22Rv1 (cell line): ENCODE data around the gene CCDC91.
A peak's percentile ranks its signal among the peaks of the same experiment; 100 is the strongest.

ENCODE experiments used
- H3K27ac ChIP-seq: fragments of 450-650 bp; 2 replicates; pipeline ENCODE4 v1.5.1; 2017
- CTCF ChIP-seq: fragments of 450-650 bp; IDR thresholded peaks from 2 replicates; pipeline ENCODE4 v1.5.1; 2017; ENCODE audit warnings: mild to moderate bottlenecking
- ZFX ChIP-seq: fragments of 450-650 bp; IDR thresholded peaks from 2 replicates; pipeline ENCODE4 v1.6.1; 2017; ENCODE audit warnings: antibody characterized with exemption, borderline replicate concordance

CCDC91 gene

GRCh38 chr12:28190321-28191050 lies at the start of gene CCDC91:
Gene CCDC91 (plus strand): TSS chr12:28190456. CDS start chr12:28257216, 66,760 bp downstream.
- TF ChIP-seq CTCF: peak; percentile 21; the same call in 1 of the 2 replicates
- TF ChIP-seq ZFX: no peak
- H3K27ac ChIP-seq: peak within 1 kb of the TSS; percentile 86

GRCh38 chr12:28144059-28144458 lies 46.2 kb upstream of the CCDC91 start:
- H3K27ac ChIP-seq: no peak overlapping the region
- no peak for TF ChIP-seq ZFX
- no peak for TF ChIP-seq CTCF

GRCh38 chr12:28144532-28144931 lies 45.7 kb upstream of the CCDC91 start:
- no peak overlapping the region for H3K27ac ChIP-seq
- TF ChIP-seq ZFX: no peak

- TF ChIP-seq ZFX (no peak), CTCF (no peak)
- no peak overlapping the region for H3K27ac ChIP-seq
These were observed 45.0 kb upstream of the CCDC91 start for GRCh38 chr12:28145216-28145615.

GRCh38 chr12:28149279-28149678 lies 41.0 kb upstream of the CCDC91 start:
- no peak overlapping the region for H3K27ac ChIP-seq
- TF ChIP-seq CTCF (no peak), ZFX (no peak)

- no peak overlapping the region for H3K27ac ChIP-seq
- TF ChIP-seq CTCF: no peak
- no peak for TF ChIP-seq ZFX
These were observed 33.9 kb upstream of the CCDC91 start for GRCh38 chr12:28156362-28156761.

- H3K27ac ChIP-seq: no peak overlapping the region
- TF ChIP-seq ZFX (no peak), CTCF (no peak)
These were observed 33.5 kb upstream of the CCDC91 start for GRCh38 chr12:28156804-28157203.

- H3K27ac ChIP-seq: no peak overlapping the region
- no peak for TF ChIP-seq ZFX
- TF ChIP-seq CTCF: no peak
These were observed 31.9 kb upstream of the CCDC91 start for GRCh38 chr12:28158353-28158752.
